HG03469 (cell line): Measurements from ENCODE around the gene RTCB.

ENCODE experiments used
- ATAC-seq: cut with Tn5 transposase; IDR thresholded peaks from one replicate; pipeline ENCODE4 v1.9.1; 2021; ENCODE audit warnings: mild to moderate bottlenecking, moderate library complexity, moderate number of reproducible peaks; ENCODE audit not compliant: unreplicated experiment

Gene RTCB

GRCh38 chr22:32411829-32412592 is at the start of gene RTCB:
RTCB (minus strand) TSS chr22:32412247; CDS start chr22:32412156, 91 bp downstream.
- ATAC-seq: no peak

DNA sequence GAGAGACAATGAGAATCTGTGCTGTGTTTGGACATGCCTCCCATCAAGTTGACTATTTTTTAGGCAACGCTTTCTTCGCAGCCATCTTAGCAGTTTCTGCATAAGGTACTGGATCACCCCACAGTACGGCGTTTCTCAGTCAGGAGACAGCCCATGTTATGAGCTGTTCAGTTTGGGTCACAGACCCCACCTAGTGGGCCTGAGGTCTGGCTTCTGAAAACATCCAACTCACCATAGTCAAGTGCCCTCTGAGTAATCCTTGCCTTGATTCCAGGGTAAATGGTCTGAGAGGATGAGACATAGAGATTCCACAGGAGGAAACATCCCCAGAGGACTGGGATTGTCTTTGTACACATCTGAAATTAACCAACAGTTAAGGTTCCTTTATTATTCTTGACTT is 45.0 kb upstream of the RTCB start:
- no peak for ATAC-seq

DNA sequence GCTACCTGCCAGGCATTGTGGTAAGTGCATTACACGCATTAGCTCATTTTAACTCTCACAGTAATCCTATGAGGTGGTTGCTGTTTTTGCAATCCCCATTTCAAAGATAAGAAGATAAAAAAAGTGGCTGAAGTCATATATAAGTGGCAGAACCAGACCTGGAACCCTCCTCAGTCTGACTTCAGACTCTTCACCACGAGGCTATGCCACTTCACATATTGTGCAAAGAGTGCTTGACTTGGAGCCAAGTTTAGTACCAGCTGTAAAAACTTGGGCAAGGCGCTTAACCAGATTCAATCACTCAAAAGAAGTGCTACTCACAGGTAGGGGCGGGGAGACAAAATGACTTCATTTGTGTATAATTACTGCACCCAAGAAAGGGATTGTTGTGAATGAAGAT is 36.9 kb upstream of the RTCB start:
- no peak for ATAC-seq

GRCh38 chr22:32446321-32446720 is 34.3 kb upstream of the RTCB start:
- no peak for ATAC-seq

- no peak for ATAC-seq
Measured at GRCh38 chr22:32444068-32444467, 32.0 kb upstream of the RTCB start.

- ATAC-seq: no peak
Measured at GRCh38 chr22:32430352-32430751, 18.3 kb upstream of the RTCB start.

- no peak for ATAC-seq
Measured at GRCh38 chr22:32426881-32427280, 14.8 kb upstream of the RTCB start.

DNA sequence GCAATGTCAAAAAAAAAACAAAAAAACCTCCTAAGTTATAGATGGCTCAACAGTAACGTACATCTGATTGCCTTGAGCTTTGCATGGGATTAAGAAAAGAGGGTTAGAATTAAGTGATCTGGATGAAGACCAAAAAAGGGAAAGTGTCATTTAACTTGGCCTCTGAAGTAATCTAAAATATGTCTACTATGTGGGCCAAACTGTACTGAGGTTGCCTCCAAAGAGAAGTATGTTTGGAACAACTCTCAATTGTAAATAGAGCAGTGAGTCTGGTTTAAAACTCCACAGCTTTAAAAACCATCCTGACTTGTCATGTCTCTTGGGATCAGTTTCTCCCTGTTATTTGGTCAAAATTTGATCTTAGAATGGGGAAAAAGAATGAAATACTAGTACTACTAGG is 11.6 kb upstream of the RTCB start:
- no peak for ATAC-seq

DNA sequence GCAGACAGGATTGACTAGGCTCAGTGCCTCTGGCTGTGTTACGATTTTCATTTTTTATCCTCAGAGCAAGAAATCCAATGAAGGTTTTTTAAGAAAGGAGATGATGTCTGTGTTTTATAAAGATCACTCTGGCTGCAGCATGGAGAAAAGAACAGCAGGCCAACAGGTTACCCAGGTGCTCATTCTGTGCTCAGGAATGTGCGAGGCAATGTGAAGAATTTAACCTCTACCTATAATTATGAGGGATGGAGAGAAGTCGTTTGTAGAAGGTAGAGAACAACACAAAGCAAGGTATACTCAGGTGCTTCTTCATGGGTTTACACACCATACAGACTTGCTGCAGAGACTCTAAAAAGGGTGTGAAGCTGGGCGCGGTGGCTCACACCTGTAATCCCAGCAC is 10.0 kb upstream of the RTCB start:
- ATAC-seq: no peak

DNA sequence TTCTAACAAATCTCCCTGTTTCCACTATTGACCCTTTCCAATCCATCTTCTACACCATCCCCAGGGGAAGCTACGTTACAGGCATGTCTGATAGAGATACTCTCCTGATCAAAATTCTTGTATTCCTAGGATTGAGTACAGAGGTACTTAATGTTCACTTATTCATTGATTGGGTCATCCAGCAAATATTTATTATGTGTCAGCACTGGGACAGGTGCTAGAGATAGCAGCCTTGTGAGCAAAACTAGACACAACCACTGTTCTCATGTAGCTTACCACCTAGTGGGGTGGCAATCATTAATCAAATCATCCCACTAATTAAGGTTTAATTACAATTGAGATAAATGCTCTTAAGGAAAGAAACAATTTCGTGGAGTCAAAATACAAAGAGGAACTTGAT is 9.4 kb upstream of the RTCB start:
- no peak for ATAC-seq

- ATAC-seq: no peak
Measured at GRCh38 chr22:32417906-32418305, 5.9 kb upstream of the RTCB start.

- no peak for ATAC-seq
Measured at GRCh38 chr22:32416556-32417085, 4.6 kb upstream of the RTCB start.

- no peak for ATAC-seq
Measured at GRCh38 chr22:32414191-32414590, 2.1 kb upstream of the RTCB start.

GRCh38 chr22:32413719-32414118 is 1.7 kb upstream of the RTCB start:
- no peak for ATAC-seq

DNA sequence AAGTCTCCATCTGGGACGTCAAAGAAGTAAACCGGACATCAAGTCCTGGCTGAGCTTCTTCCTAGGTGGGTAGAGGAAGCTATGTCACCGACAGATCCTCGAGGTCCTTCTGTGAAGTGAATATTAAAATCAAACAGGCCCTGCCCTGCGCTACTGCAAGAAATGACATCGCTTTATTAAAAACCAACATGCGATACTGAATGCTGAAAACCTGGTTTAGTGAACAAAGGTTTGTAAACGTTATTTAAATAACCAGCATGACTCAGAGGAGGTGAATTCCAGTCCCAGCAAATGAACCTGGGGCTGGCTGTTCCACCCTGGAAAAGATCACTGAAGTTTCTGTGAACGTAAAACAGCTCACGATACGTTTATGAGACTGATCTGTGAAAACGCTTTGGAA is 645 bp downstream of the RTCB start:
- ATAC-seq: no peak

GRCh38 chr22:32410459-32410858 is 1.6 kb downstream of the RTCB start:
- no peak for ATAC-seq

GRCh38 chr22:32409977-32410376 is 2.1 kb downstream of the RTCB start:
- no peak for ATAC-seq

DNA sequence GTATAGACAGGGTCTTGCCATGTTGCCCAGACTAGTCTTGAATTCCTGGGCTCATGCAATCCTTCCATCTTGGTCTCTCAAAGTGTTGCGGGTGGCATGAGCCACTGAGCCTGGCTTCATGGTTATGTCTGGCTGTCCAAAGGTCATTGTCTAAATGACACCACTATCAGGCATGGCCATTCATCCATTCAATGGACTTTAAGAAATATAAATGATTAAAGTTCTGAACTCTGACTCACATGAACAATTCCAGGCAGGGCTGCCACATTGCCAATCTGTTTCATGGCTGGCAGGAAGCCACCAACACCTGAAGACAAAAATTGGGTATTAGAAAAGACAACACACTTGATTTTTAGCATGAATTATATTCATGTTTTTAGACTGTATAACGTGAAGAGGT is 4.1 kb downstream of the RTCB start:
- no peak for ATAC-seq

DNA sequence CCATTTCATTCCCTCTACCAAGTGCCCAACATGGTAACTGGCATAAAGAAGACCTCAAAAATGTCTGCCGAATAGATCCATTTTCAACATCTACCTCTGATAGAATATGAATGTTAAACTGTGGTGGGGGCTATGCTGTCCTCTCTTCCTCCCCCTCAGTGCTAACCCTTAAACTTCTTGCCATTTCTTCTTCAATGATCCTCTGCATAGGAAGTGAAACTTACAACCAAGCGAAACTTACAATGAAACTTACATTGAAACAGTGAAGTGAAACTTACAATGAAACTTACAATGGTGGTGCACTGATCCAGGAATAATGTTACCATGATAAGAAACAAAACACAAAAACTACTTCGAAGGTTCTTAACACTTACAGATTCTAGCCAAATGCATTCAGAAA is 4.7 kb downstream of the RTCB start:
- ATAC-seq: no peak

DNA sequence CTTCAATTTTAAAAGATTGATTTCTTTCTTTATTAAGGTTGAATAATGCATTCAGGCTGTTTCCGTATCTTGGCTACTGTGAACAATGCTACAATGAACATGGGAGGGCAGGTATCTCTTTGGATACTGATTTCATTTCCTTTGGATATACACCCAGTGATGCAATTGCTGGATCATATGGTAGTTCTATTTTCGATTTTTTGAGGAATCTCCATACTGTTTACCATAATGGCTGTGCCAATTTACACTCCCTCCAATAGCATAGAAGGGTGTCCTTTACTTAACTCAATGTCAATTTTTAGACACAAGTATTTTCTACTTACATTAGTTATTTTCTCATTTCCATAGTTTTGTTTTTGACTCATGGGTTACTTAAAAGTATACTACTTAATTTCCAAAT is 8.0 kb downstream of the RTCB start:
- no peak for ATAC-seq

- no peak for ATAC-seq
Measured at GRCh38 chr22:32401486-32401885, 10.6 kb downstream of the RTCB start.

GRCh38 chr22:32396746-32397145 is 15.3 kb downstream of the RTCB start:
- ATAC-seq: no peak

DNA sequence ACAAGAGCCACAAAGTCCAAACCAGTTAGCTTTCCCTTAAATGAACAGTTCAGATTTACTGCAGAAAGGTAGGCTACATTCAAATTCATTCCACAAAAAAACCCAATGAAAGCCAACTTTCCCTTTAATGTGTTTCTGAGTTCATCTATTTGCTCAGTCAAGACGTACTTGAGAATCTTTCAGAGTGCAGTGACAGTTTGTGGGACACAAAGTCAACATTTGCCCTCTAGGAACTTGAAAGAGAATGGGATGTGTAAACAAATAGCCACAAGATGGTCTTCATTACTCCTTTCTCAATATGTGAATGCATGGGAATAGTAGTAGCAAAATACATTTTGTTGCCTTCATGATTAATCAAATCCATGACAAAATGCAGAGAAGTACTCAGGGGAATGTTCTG is 15.8 kb downstream of the RTCB start:
- no peak for ATAC-seq
